HCT116 (cell line): ENCODE results near the gene TXNDC9. TPM values are rescaled to one million over a fixed set of nuclear protein-coding genes. Genes with fewer than 3 reads are reported as not detected.

ENCODE experiments used
- ATAC-seq: fragments of 200-7000 bp; cut with Tn5 transposase; 2 replicates; pipeline ENCODE4 v1.9.1; 2020; ENCODE audit warnings: mild to moderate bottlenecking, moderate library complexity
- BruUV-seq: library from RNA; stranded (reverse); fragments of 400-500 nt; replicated peaks from 2 replicates; lab custom pipeline; 2021; lab: Mats Ljungman, UMichigan
- CTCF ChIA-PET: fragments of 300-600 bp; sonication (Branson Sonifier 250); formaldehyde crosslinking; loops from one replicate; lab custom pipeline; 2021; ENCODE audit warnings: antibody characterized with exemption; lab: Charles Lee
- POLR2A ChIA-PET: fragments of 300-600, 350-600 bp; sonication (Branson Sonifier 250); formaldehyde crosslinking; loops from one replicate; lab custom pipeline; 2021; ENCODE audit warnings: antibody characterized with exemption; lab: Charles Lee
- RAD21 ChIA-PET, 2 experiments: fragments of 300-600 bp; sonication (Branson Sonifier 250); formaldehyde crosslinking; loops; one replicate each; lab custom pipeline; 2023; ENCODE audit warnings: low total read pairs in 2 of 2; ENCODE audit not compliant: uncharacterized antibody in 2 of 2, unreplicated experiment in 2 of 2, low non-redundant PET in 1 of 2; lab: Charles Lee
- DNase-seq: peaks from one replicate; pipeline ENCODE4 v3.0.0-alpha.2; 2010; ENCODE audit warnings: low read depth, low spot score
- H2AFZ ChIP-seq: fragments of 200-600 bp; shearing (Covaris generic), sonication (generic); 2 replicates; pipeline ENCODE4 v1.6.1; 2017; ENCODE audit warnings: low read depth, mixed run types, mixed read lengths, antibody characterized with exemption, low read length; ENCODE audit not compliant: poor library complexity, severe bottlenecking
- H3K27ac ChIP-seq: 2 replicates; pipeline ENCODE4 v1.5.1; 2012; ENCODE audit warnings: low read depth, low read length
- H3K27me3 ChIP-seq: fragments of 200-600 bp; sonication (generic); 2 replicates; pipeline ENCODE4 v1.6.1; 2016; ENCODE audit warnings: mixed run types, low read length, mixed read lengths; ENCODE audit not compliant: insufficient read depth
- H3K36me3 ChIP-seq, 2 experiments: fragments of 200-500 bp in 1 of 2; fragments of 200-600 bp in 1 of 2; sonication (Bioruptor generic) in 1 of 2; sonication (generic) in 1 of 2; 2 replicates each; pipeline versions ENCODE4 v1.5.1 to v1.6.1; 2014 to 2016; ENCODE audit warnings: low read length in 2 of 2, inconsistent platforms in 1 of 2, mixed read lengths in 1 of 2, mixed run types in 1 of 2; ENCODE audit not compliant: insufficient read depth in 2 of 2, control insufficient read depth in 1 of 2
- H3K4me1 ChIP-seq, 2 experiments: fragments of 200-600 bp in 1 of 2; sonication (generic) in 1 of 2; 2 replicates each; pipeline versions ENCODE4 v1.5.1 to v1.6.1; 2012 to 2017; ENCODE audit warnings: low read length in 2 of 2, inconsistent platforms in 1 of 2, mild to moderate bottlenecking in 1 of 2, mixed read lengths in 1 of 2, mixed run types in 1 of 2, moderate library complexity in 1 of 2; ENCODE audit not compliant: insufficient read depth in 2 of 2, control insufficient read depth in 1 of 2
- H3K4me2 ChIP-seq: fragments of 200-600 bp; sonication (generic); 2 replicates; pipeline ENCODE4 v1.6.1; 2017; ENCODE audit warnings: mixed run types, low read length, mixed read lengths
- H3K4me3 ChIP-seq, 2 experiments: fragments of 200-600 bp in 1 of 2; sonication (generic) in 1 of 2; replicated peaks in 1 of 2; 2 replicates each; pipeline ENCODE4 v1.5.1; 2011 to 2016; ENCODE audit warnings: low read length in 2 of 2, control low read depth in 1 of 2, low read depth in 1 of 2, mild to moderate bottlenecking in 1 of 2, mixed read lengths in 1 of 2, mixed run types in 1 of 2
- H3K79me2 ChIP-seq: fragments of 200-600 bp; sonication (generic); 2 replicates; pipeline ENCODE4 v1.6.1; 2017; ENCODE audit warnings: mild to moderate bottlenecking, mixed run types, low read length, moderate library complexity, mixed read lengths; ENCODE audit not compliant: insufficient read depth
- H3K9ac ChIP-seq: fragments of 200-600 bp; sonication (generic); 2 replicates; pipeline ENCODE4 v1.6.1; 2016; ENCODE audit warnings: low read length, mixed read lengths
- H3K9me2 ChIP-seq: fragments of 200-600 bp; sonication (generic), shearing (Covaris generic); 2 replicates; pipeline ENCODE4 v1.6.1; 2017; ENCODE audit warnings: mixed run types, mild to moderate bottlenecking, moderate library complexity; ENCODE audit not compliant: insufficient read depth
- H3K9me3 ChIP-seq, 2 experiments: fragments of 200-500 bp in 1 of 2; fragments of 200-600 bp in 1 of 2; sonication (Bioruptor generic) in 1 of 2; sonication (generic) in 1 of 2; 2 replicates each; pipeline ENCODE4 v1.6.1; 2014 to 2017; ENCODE audit warnings: low read length in 2 of 2, mixed read lengths in 2 of 2, inconsistent platforms in 1 of 2, low read depth in 1 of 2, mild to moderate bottlenecking in 1 of 2, mixed run types in 1 of 2, moderate library complexity in 1 of 2; ENCODE audit not compliant: control insufficient read depth in 1 of 2, insufficient read depth in 1 of 2
- H4K20me1 ChIP-seq: fragments of 200-600 bp; sonication (generic), shearing (Covaris generic); 2 replicates; pipeline ENCODE4 v1.6.1; 2017; ENCODE audit warnings: mixed run types, mild to moderate bottlenecking, moderate library complexity; ENCODE audit not compliant: insufficient read depth
- ELF1 ChIP-seq: IDR thresholded peaks from 2 replicates; pipeline ENCODE4 v1.6.1; 2012; ENCODE audit warnings: low read depth, borderline replicate concordance
- JUND ChIP-seq: IDR thresholded peaks from 2 replicates; pipeline ENCODE4 v1.6.1; 2012
- POLR2AphosphoS5 ChIP-seq: IDR thresholded peaks from 2 replicates; pipeline ENCODE4 v1.6.1; 2011; ENCODE audit warnings: mild to moderate bottlenecking, low read depth, low read length, moderate library complexity
- RAD21 ChIP-seq: IDR thresholded peaks from 2 replicates; pipeline ENCODE4 v1.6.1; 2012; ENCODE audit warnings: low read depth, mild to moderate bottlenecking
- SIN3A ChIP-seq: IDR thresholded peaks from 2 replicates; pipeline ENCODE4 v1.6.1; 2012; ENCODE audit warnings: low read depth
- SRF ChIP-seq: IDR thresholded peaks from 2 replicates; pipeline ENCODE4 v1.6.1; 2012; ENCODE audit warnings: low read depth
- YY1 ChIP-seq: IDR thresholded peaks from 2 replicates; pipeline ENCODE4 v1.6.1; 2011; ENCODE audit warnings: low read length, low read depth, moderate library complexity, mild to moderate bottlenecking; ENCODE audit not compliant: insufficient replicate concordance; ENCODE audit errors: extremely low read depth
- ZBTB33 ChIP-seq: IDR thresholded peaks from 2 replicates; pipeline ENCODE4 v1.6.1; 2011; ENCODE audit warnings: mild to moderate bottlenecking, low read length, moderate library complexity; ENCODE audit not compliant: insufficient replicate concordance; ENCODE audit errors: extremely low read depth
- ZFX ChIP-seq: fragments of 450-650 bp; IDR thresholded peaks from 2 replicates; pipeline ENCODE4 v1.6.1; 2017
- intact Hi-C: fragments of 100-400 bp; cut with micrococcal nuclease; formaldehyde crosslinking; loops from 2 replicates; pipeline ENCODE4 v1.10.0; 2022
- total RNA-seq: library from RNA; stranded (reverse); gene quantifications from one replicate; pipeline ENCODE4 v1.2.1, GENCODE V29; 2021; ENCODE audit not compliant: unreplicated experiment

Gene TXNDC9
- total RNA-seq, 1 experiment from 2014 or later, result 18.3 TPM

DNA sequence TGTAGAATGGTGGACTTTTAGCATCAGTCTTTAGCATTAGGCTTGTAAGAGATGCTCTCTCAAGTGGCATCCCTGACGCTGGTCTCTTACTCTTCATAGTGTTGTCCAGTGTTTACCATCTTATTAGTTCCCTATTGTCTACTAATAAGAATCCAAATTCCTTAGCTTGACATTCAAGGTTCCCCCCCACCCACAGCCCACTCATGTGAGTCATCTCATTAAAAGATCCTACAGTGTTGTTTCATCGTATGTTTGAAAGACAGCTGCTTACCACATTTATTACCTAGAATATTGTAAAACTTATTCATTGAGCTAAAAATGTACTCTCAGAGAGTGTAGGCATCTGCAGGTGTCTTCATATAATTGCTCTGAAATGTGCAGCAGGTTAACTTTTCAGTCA lies 29.5 kb upstream of the TXNDC9 start:
- ATAC-seq (no peak), DNase-seq (no peak)
- Histone ChIP-seq H3K9ac (no peak overlapping the region), H3K36me3 (peaks cover 50 to 69% of the 10 kb centered on the region in 2 experiments), H3K4me2 (no peak overlapping the region), H2AFZ (no peak overlapping the region), H3K27ac (no peak overlapping the region)
- ChIA-PET CTCF (interaction anchor here (1.4 kb wide), 1 partner anchor 9 kb away, joined by 4 read pairs; no protein-coding TSS in a partner anchor), RAD21 (no interaction called here), POLR2A (interaction anchor here (0.7 kb wide), 1 partner anchor 205 kb away, joined by 3 read pairs; no protein-coding TSS in a partner anchor)
- intact Hi-C loops, result no loop called here
- TF ChIP-seq SRF (no peak), ZFX (no peak), SIN3A (no peak), POLR2AphosphoS5 (no peak), YY1 (no peak), RAD21 (no peak), ZBTB33 (no peak), JUND (no peak), ELF1 (no peak)
- TF ChIP-seq, all 23 proteins: peak for 0
- no peak overlapping the region for H3K4me3 ChIP-seq
- H3K9me3 ChIP-seq, result no peaks in the 10 kb centered on the region
- no peaks in the 10 kb centered on the region for H3K27me3 ChIP-seq
- no peaks in the 10 kb centered on the region for H3K4me1 ChIP-seq
- no peaks in the 10 kb centered on the region for H3K9me2 ChIP-seq
- no TSS peak for BruUV-seq
- 0 out of 2 replicates have a peak, but pooled peaks cover 2% of the 10 kb centered on the region for H4K20me1 ChIP-seq
- peaks cover 48% of the 10 kb centered on the region for H3K79me2 ChIP-seq
